Rectal smooth muscle tissue (tissue), 1 donor: Measurements from ENCODE around the gene RAB40A.
"Not testable (repeated sequence)": the region's sequence is repeated elsewhere in the genome, so short reads cannot be mapped to it uniquely, and the experiment has no call there.

ENCODE experiments used
- H3K27ac ChIP-seq: one replicate; pipeline ENCODE4 v1.7.0; 2013; ENCODE audit warnings: low read depth, low read length, inconsistent platforms
- H3K27me3 ChIP-seq: one replicate; pipeline ENCODE4 v1.7.0; 2013; ENCODE audit warnings: low read length; ENCODE audit not compliant: control insufficient read depth, insufficient read depth
- H3K36me3 ChIP-seq: one replicate; pipeline ENCODE4 v1.7.0; 2013; ENCODE audit warnings: low read length; ENCODE audit not compliant: control insufficient read depth, insufficient read depth
- H3K4me1 ChIP-seq: one replicate; pipeline ENCODE4 v1.7.0; 2013; ENCODE audit warnings: low read length; ENCODE audit not compliant: control insufficient read depth, insufficient read depth
- H3K4me3 ChIP-seq: one replicate; pipeline ENCODE4 v1.7.0; 2013; ENCODE audit warnings: low read length
- H3K9ac ChIP-seq: one replicate; pipeline ENCODE4 v1.7.0; 2013; ENCODE audit warnings: low read length

Gene RAB40A

GRCh38 chrX:103480526-103480925, 38.8 kb downstream of the RAB40A start:
- Histone ChIP-seq H3K9ac (no peak overlapping the region), H3K36me3 (no peaks in the 10 kb centered on the region), H3K27ac (no peak overlapping the region), H3K27me3 (no peaks in the 10 kb centered on the region), H3K4me3 (no peak overlapping the region), H3K4me1 (no peaks in the 10 kb centered on the region)

- Histone ChIP-seq H3K4me1 (no peaks in the 10 kb centered on the region), H3K9ac (no peak overlapping the region), H3K36me3 (no peaks in the 10 kb centered on the region), H3K4me3 (no peak overlapping the region), H3K27ac (no peak overlapping the region), H3K27me3 (no peaks in the 10 kb centered on the region)
Measured at GRCh38 chrX:103477496-103477895, 41.8 kb downstream of the RAB40A start.

GRCh38 chrX:103475381-103475780, 43.9 kb downstream of the RAB40A start:
- H3K27me3 ChIP-seq, result no peaks in the 10 kb centered on the region
- H3K4me1 ChIP-seq, result no peaks in the 10 kb centered on the region
- no peak overlapping the region for H3K9ac ChIP-seq
- no peak overlapping the region for H3K4me3 ChIP-seq
- H3K36me3 ChIP-seq, result no peaks in the 10 kb centered on the region
- H3K27ac ChIP-seq, result no peak overlapping the region

- not testable (repeated sequence) for H3K4me3 ChIP-seq, H3K36me3 ChIP-seq, H3K27ac ChIP-seq, H3K27me3 ChIP-seq, H3K4me1 ChIP-seq, H3K9ac ChIP-seq
Measured at GRCh38 chrX:103469977-103470376, 49.3 kb downstream of the RAB40A start.

GRCh38 chrX:103467887-103468286, 51.4 kb downstream of the RAB40A start:
- H3K9ac ChIP-seq, result no peak overlapping the region
- H3K36me3 ChIP-seq, result no peaks in the 10 kb centered on the region
- no peaks in the 10 kb centered on the region for H3K4me1 ChIP-seq
- no peak overlapping the region for H3K27ac ChIP-seq
- H3K27me3 ChIP-seq, result no peaks in the 10 kb centered on the region
- no peak overlapping the region for H3K4me3 ChIP-seq

GRCh38 chrX:103467156-103467555, 52.1 kb downstream of the RAB40A start:
- H3K36me3 ChIP-seq, result no peaks in the 10 kb centered on the region
- no peak overlapping the region for H3K9ac ChIP-seq
- H3K27me3 ChIP-seq, result no peaks in the 10 kb centered on the region
- no peaks in the 10 kb centered on the region for H3K4me1 ChIP-seq
- no peak overlapping the region for H3K27ac ChIP-seq
- no peak overlapping the region for H3K4me3 ChIP-seq

GRCh38 chrX:103464774-103465117, 54.5 kb downstream of the RAB40A start:
- no peak overlapping the region for H3K27ac ChIP-seq
- H3K4me1 ChIP-seq, result no peaks in the 10 kb centered on the region
- H3K36me3 ChIP-seq, result no peaks in the 10 kb centered on the region
- no peaks in the 10 kb centered on the region for H3K27me3 ChIP-seq
- no peak overlapping the region for H3K9ac ChIP-seq
- peak overlapping the region; percentile 46 for H3K4me3 ChIP-seq

GRCh38 chrX:103464072-103464773, 55.1 kb downstream of the RAB40A start:
- Histone ChIP-seq H3K27ac (no peak overlapping the region), H3K27me3 (no peaks in the 10 kb centered on the region), H3K4me3 (peak overlapping the region; percentile 46), H3K4me1 (no peaks in the 10 kb centered on the region), H3K9ac (peak overlapping the region; percentile 17), H3K36me3 (no peaks in the 10 kb centered on the region)

GRCh38 chrX:103461156-103461555, 58.1 kb downstream of the RAB40A start:
- Histone ChIP-seq H3K27me3 (no peaks in the 10 kb centered on the region), H3K36me3 (no peaks in the 10 kb centered on the region), H3K9ac (no peak overlapping the region), H3K4me3 (no peak overlapping the region), H3K4me1 (no peaks in the 10 kb centered on the region), H3K27ac (no peak overlapping the region)

- not testable (repeated sequence) for H3K9ac ChIP-seq, H3K4me3 ChIP-seq, H3K27ac ChIP-seq, H3K27me3 ChIP-seq, H3K4me1 ChIP-seq, H3K36me3 ChIP-seq
Measured at GRCh38 chrX:103460001-103460755, 59.1 kb downstream of the RAB40A start.

GRCh38 chrX:103453655-103454054, 65.6 kb downstream of the RAB40A start:
- no peak overlapping the region for H3K9ac ChIP-seq
- H3K27me3 ChIP-seq, result no peaks in the 10 kb centered on the region
- H3K4me3 ChIP-seq, result no peak overlapping the region
- no peaks in the 10 kb centered on the region for H3K4me1 ChIP-seq
- no peak overlapping the region for H3K27ac ChIP-seq
- H3K36me3 ChIP-seq, result no peaks in the 10 kb centered on the region
